T-helper 1 cell treated with Interleukin-12 subunit alpha and Interleukin-12 subunit beta and Interleukin-4 antibody, amounts not matched to agents 30 μg/mL and 1 μg/mL, for 36 hours (primary cell): ENCODE measurements around the gene ROGDI.
"Not testable (repeated sequence)": the region's sequence is repeated elsewhere in the genome, so short reads cannot be mapped to it uniquely, and the experiment has no call there.

Experiments
- H3K27ac Mint-ChIP-seq: one replicate; pipeline ENCODE4 v1.8.0; 2021; ENCODE audit warnings: mild to moderate bottlenecking, mixed read lengths
- H3K27me3 Mint-ChIP-seq: one replicate; pipeline ENCODE4 v1.8.0; 2021; ENCODE audit warnings: low read depth, mixed read lengths
- H3K36me3 Mint-ChIP-seq: one replicate; pipeline ENCODE4 v1.8.0; 2021; ENCODE audit warnings: low read depth, mixed read lengths
- H3K4me1 Mint-ChIP-seq: one replicate; pipeline ENCODE4 v1.8.0; 2021; ENCODE audit warnings: low read depth, mixed read lengths
- H3K4me3 Mint-ChIP-seq: one replicate; pipeline ENCODE4 v1.8.0; 2021; ENCODE audit warnings: mild to moderate bottlenecking, moderate library complexity, mixed read lengths
- H3K9me3 Mint-ChIP-seq: one replicate; pipeline ENCODE4 v1.8.0; 2021; ENCODE audit warnings: mixed read lengths

The ROGDI gene

DNA sequence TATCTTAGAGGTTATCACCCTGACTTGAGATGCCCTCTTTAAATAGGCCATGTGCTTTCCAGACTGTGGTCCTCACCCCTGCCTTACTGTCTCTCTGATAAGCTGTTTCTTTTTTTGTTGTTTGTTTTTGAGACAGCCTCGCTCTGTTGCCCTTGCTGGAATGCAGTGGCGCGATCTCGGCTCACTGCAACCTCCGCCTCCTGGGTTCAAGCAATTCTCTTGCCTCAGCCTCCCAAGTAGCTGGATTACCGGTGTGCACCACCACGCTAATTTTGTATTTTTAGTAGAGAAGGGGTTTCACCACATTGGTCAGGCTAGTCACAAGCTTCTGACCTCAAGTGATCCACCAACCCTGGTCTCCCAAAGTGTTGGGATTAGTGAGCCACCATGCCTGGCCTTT is 13.5 kb downstream of the ROGDI start:
- H3K27ac Mint-ChIP-seq, result no peak overlapping the region

DNA sequence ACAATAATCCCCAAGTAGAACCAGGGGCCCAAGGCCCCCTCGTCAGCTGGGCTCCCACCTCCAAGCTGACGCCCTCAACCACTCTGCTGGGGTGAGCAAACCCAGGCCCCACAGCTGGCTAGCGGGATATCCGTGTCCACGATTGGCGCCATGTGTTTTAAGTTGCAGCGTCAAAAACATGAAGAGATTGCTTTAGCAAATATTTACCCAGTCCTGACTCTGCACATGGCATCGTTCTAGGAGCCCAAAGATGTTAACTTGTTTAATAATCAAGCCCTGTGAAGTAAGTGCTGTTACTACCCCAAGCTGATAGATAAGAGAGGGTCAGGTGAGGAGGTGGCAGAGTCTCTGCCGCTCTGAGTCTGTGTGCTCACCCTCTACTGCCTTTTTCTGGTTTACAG is 13.9 kb downstream of the ROGDI start:
- peaks cover 3% of the 10 kb centered on the region for H3K4me1 Mint-ChIP-seq
- no peak overlapping the region for H3K4me3 Mint-ChIP-seq
- H3K27ac Mint-ChIP-seq, result no peak overlapping the region
- H3K9me3 Mint-ChIP-seq, result no peaks in the 10 kb centered on the region
- no peaks in the 10 kb centered on the region for H3K27me3 Mint-ChIP-seq
- no peaks in the 10 kb centered on the region for H3K36me3 Mint-ChIP-seq

More for the DNA sequence above, 13.5 kb downstream of the ROGDI start:
- H3K9me3 Mint-ChIP-seq, result no peaks in the 10 kb centered on the region
- no peaks in the 10 kb centered on the region for H3K36me3 Mint-ChIP-seq
- peaks cover 3% of the 10 kb centered on the region for H3K4me1 Mint-ChIP-seq
- H3K27me3 Mint-ChIP-seq, result no peaks in the 10 kb centered on the region
- H3K4me3 Mint-ChIP-seq, result no peak overlapping the region

DNA sequence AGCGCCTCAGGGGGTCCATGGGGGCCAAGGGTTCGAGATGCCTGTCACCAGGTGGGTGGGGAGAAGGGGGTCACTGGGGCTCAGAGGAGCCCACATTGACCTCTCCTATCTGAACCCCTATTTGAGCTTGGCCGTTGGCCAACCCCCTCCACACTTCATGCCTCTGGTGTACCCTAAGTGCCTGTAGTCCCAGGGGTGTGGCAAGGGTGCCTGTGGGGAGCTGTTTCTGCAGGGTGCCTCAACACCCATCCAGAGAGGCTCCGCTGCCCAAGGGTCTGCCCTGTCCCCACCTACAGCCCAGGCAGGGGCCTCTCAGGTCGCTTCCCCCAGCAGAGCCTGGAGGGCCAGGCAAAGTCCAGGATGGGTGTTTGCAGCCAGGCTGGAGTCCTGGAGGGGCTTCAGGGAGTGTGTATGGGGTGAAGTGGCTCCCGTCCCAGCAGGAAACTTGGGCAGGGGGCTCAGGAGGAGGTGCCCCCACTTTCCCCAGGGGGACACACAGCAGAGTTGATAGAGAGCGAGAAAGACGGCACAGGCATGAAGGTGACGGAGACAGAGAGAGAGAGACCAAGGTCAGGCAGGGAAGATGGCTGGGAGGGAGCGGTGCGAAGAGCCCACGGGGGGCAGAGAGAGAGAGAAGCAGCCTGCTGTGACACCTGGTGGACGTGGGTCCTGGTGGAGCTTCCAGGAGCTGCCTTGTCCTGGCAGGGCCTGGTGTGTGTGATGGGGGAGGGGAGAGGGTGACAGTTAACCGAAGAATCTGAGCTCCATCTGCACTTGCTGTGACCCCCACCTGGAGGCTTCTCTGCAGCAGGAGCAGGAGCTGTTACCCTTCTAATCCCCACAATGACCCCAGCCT is 14.6 kb downstream of the ROGDI start, which contains the start of gene SEPTIN12:
Gene SEPTIN12 (minus strand): TSS at position 719 of the 856 bp plus-strand sequence. CDS start 700 bp downstream, at position 19.
- H3K36me3 Mint-ChIP-seq, result no peaks in the 10 kb centered on the region
- no peak within 1 kb of the TSS for H3K27ac Mint-ChIP-seq
- peaks cover 3% of the 10 kb centered on the region for H3K4me1 Mint-ChIP-seq
- H3K27me3 Mint-ChIP-seq, result no peaks in the 10 kb centered on the region
- H3K9me3 Mint-ChIP-seq, result no peaks in the 10 kb centered on the region
- H3K4me3 Mint-ChIP-seq, result no peak within 1 kb of the TSS

DNA sequence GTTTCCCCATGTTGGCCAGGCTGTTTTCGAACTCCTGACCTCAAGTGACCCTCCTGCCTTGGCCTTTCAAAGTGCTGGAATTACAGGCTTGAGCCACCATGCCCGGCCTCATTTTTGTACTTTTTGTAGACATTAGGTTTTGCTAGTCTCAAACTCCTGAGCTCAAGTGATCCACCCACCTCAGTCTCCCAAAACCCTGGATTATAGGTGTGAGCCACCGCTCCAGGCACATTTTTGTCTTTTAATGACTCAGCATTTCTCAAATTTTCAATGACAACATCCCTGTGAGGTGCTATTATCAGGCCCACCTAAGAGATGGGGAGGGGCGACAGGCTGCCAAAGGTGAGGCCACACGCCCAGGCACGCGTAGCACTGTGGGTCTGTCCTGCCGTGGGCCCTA is 15.4 kb downstream of the ROGDI start:
- Mint-ChIP-seq H3K9me3 (no peaks in the 10 kb centered on the region), H3K27ac (no peak overlapping the region), H3K4me3 (no peak overlapping the region), H3K4me1 (peaks cover 3% of the 10 kb centered on the region), H3K27me3 (no peaks in the 10 kb centered on the region), H3K36me3 (no peaks in the 10 kb centered on the region)

DNA sequence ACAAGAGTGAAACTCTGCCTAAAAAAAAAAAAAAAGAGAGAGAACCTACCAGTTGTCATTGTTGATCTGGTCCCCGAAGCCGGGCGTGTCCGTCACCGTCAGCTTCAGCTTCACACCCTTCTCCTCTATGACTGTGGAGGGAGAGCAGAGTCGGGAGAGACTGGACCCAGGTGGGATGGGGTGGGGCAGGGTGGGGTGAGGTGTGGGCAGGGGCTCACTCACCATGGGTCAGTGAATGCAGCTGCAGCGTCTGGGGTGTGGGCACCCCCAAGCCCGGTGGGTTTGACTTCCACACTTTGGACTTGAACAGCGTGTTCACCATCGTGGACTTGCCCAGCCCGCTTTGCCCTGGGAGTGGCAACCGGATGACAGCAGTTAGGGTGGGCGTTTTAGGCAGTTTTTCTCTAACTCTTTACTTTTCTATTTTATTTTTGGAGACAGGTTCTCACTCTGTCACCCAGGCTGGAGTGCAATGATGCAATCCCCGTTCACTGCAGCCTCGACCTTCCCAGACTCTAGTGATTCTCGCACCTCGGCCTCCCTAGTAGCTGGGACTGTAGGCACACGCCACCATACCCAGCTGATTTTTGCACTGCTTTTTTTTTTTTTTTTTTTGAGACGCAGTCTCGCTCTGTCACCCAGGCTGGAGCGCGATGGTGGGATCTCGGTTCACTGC is 16.5 kb downstream of the ROGDI start:
- Mint-ChIP-seq H3K36me3 (no peaks in the 10 kb centered on the region), H3K4me3 (no peak overlapping the region), H3K27me3 (no peaks in the 10 kb centered on the region), H3K4me1 (peaks cover 3% of the 10 kb centered on the region), H3K27ac (no peak overlapping the region), H3K9me3 (no peaks in the 10 kb centered on the region)

DNA sequence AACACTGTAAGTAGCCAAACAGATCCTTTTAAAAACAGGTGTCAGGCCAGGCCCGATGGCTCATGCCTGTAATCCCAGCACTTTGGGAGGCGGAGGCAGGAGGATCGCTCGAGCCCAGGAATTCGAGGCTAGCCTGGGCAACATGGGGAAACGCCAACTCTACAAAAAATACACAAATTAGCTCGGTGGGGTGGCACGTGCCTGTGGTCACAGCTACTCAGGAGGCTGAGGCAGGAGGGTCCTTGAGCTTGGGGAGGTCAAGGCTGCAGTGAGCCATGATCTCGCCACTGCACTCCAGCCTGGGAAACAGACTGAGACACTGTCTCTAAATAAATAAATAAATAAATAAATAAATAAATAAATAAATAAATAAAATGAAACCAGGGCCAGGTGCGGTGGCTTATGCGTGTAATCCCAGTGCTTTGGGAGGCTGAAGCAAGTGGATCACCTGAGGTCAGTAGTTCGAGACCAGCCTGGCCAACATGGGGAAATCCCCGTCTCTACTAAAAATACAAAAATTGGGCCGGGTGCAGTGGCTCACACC is 17.9 kb downstream of the ROGDI start:
- not testable (repeated sequence) for H3K27me3 Mint-ChIP-seq, H3K4me1 Mint-ChIP-seq, H3K9me3 Mint-ChIP-seq, H3K36me3 Mint-ChIP-seq, H3K27ac Mint-ChIP-seq, H3K4me3 Mint-ChIP-seq

DNA sequence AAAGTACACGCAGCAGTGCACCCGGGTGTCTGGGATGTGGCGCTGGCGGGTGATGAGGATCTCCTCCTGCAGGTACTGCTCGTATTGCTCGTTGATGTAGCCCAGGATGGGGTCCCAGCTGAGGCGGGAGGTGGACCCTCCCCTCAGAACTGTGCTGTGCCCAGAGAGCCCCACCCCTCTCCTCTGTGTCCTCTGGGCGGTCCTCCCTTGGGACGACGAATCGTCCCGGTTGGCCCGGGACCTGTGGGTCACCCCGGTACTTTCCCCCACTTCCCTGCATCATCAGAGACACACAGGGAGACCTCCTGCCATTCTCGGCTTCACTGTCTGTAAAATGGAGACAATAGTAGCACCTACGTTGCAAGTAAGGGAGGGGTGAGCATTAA is 18.5 kb downstream of the ROGDI start:
- H3K36me3 Mint-ChIP-seq, result no peaks in the 10 kb centered on the region
- H3K27ac Mint-ChIP-seq, result no peak overlapping the region
- no peaks in the 10 kb centered on the region for H3K4me1 Mint-ChIP-seq
- no peak overlapping the region for H3K4me3 Mint-ChIP-seq
- H3K9me3 Mint-ChIP-seq, result no peaks in the 10 kb centered on the region
- H3K27me3 Mint-ChIP-seq, result no peaks in the 10 kb centered on the region

DNA sequence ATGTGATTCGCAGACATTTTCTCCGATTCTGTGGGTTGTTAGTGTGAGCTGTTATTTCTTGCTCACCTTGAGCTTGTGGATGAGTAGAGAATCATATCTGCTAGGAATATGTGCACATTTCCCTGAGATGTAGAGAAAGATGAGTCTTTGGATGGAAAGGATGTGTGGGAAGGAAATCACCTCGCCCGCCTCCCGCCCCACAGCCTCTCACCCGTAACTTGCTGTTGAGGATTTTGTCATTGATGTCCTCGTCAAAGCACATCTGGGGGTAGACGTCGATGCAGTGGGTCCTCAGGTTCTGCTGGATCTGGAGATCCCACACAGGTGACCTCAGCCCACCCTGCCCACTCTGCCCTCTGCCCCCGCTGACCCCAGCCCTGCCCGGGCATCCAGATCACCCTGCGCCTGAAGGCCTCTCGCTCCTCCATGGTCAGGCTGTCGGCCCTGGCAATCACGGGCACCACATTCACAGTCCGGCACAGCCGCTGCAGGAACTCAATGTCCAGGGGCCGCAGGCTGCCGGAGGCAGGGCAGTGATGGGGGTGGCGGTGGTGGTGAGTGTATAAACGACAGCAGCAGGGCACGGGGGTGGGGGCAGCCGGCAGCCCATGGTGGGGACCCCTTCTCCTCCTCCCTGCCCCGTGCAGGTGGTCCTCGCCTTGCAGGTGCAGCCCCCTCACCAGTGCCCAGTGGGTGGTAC is 19.0 kb downstream of the ROGDI start:
- H3K27me3 Mint-ChIP-seq, result no peaks in the 10 kb centered on the region
- H3K9me3 Mint-ChIP-seq, result no peaks in the 10 kb centered on the region
- H3K27ac Mint-ChIP-seq, result no peak overlapping the region
- no peak overlapping the region for H3K4me3 Mint-ChIP-seq
- no peaks in the 10 kb centered on the region for H3K36me3 Mint-ChIP-seq
- no peaks in the 10 kb centered on the region for H3K4me1 Mint-ChIP-seq

DNA sequence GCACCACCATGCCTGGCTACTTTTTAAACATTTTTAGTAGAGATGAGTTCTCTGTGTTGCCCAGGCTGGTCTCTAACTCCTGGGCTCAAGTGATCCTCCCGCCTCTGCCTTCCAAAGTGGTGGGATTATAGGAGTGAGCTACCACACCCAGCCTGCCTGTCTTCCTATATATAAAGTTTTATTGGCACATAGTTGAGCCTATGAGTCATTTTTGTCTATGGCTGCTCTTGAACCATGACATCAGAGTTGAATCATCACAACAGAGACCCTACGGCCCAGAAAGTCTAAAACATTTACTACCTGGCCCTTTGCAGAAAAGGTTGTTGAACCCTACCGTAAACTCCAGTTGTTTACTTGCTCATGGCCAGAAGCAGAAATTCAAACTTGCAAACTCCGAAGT is 22.2 kb downstream of the ROGDI start:
- Mint-ChIP-seq H3K27me3 (no peaks in the 10 kb centered on the region), H3K9me3 (no peaks in the 10 kb centered on the region), H3K27ac (no peak overlapping the region), H3K36me3 (no peaks in the 10 kb centered on the region), H3K4me1 (no peaks in the 10 kb centered on the region), H3K4me3 (no peak overlapping the region)

DNA sequence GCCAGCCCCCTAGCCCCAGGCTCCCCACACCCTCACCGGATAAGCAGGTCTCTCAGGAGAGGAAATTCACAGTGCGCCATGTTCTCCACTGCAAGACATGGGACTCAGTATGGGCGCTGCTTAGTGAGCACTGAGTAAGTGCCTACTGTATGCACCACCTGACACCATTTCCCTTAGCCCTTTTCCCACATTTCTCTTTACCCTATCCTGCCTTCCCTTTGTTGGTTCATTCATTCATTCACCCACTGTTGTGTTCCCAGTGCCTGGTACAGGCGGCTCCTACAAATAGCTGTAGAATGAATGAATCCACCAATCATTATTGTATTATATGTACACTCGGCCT is 24.4 kb downstream of the ROGDI start:
- Mint-ChIP-seq H3K27ac (no peak overlapping the region), H3K36me3 (no peaks in the 10 kb centered on the region), H3K4me3 (no peak overlapping the region), H3K27me3 (no peaks in the 10 kb centered on the region), H3K9me3 (no peaks in the 10 kb centered on the region), H3K4me1 (no peaks in the 10 kb centered on the region)

DNA sequence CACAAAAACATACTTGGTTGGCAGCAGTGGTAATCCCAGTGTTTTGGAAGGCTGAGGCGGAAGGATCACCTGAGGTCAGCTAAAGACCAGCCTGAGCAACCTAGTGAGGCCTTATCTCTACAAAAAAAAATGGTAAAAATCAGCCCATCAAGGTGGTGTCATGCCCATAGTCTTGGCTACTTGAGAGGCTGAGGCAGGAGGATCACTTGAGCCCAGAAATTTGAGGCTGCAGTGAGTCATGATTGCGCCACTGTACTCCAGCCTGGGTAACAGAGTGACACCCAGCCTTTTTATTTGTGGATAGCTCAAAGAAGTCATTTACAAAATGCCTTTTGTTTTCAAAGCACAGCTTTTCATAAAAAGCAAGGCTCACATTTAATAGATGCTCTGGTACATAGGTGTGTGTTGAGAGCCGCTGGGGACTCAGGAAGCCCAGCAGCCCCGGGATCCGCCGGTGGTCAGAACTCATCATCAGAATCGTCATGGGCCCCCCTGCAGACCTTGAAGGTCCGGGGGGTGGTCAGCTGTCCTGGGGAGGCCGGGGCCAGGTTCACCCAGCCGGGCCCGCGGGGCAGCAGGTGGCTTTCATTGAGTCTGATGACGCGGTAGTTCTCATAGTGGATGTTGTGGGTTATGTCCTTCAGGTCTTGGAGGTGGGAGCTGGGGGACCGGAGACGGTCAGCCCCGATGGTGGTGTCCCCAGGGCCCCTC is 24.9 kb downstream of the ROGDI start:
- no peak overlapping the region for H3K4me3 Mint-ChIP-seq
- H3K9me3 Mint-ChIP-seq, result no peaks in the 10 kb centered on the region
- H3K27ac Mint-ChIP-seq, result no peak overlapping the region
- no peaks in the 10 kb centered on the region for H3K4me1 Mint-ChIP-seq
- no peaks in the 10 kb centered on the region for H3K36me3 Mint-ChIP-seq
- no peaks in the 10 kb centered on the region for H3K27me3 Mint-ChIP-seq

DNA sequence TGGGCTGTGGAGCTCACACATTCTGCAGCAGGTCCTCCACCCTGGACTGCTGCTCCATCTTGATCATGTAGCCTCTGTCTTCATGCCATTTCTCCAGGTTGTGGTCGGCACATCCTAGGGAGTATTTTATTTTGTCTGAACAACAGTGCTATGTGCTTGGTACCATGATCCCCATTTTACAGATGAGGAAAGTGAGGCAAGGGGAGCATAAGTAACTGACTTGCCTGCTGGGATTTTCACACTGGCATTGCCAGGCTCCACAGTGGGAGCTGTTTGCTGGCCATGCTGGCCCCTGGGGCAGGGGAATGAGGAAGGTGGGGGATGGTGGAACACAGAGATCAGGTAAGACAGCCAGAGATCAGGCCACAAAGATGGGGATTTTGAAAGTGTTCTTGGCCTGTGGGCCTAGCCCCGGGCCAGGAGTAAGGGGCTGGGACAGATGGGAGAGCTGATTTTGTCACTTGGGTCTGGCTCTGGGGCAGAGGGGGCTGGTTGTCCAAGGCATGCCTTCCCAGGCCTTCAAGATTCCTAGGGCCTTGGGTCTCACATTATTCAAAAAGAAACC is 26.2 kb downstream of the ROGDI start:
- H3K27me3 Mint-ChIP-seq, result no peaks in the 10 kb centered on the region
- H3K36me3 Mint-ChIP-seq, result no peaks in the 10 kb centered on the region
- H3K9me3 Mint-ChIP-seq, result no peaks in the 10 kb centered on the region
- no peak overlapping the region for H3K4me3 Mint-ChIP-seq
- H3K27ac Mint-ChIP-seq, result no peak overlapping the region
- H3K4me1 Mint-ChIP-seq, result no peaks in the 10 kb centered on the region

DNA sequence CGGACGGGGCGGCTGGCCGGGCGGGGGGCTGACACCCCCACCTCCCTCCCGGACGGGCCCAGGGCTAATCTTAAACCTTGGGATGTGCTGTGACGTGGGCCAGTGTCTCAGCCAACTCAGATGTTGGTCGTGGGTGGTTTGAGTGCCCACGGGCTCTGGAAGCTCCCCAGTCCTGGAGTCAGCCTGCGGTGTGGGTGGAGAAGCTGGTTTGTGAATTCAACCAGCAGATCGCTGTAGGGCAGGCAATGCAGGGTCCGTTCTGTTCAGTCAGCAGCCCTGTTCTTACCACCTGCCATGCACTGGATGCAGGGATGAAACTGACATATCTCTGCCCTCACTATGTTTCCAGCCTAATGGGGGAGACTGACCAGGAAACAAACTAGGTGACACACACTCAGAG is 27.4 kb downstream of the ROGDI start:
- Mint-ChIP-seq H3K36me3 (no peaks in the 10 kb centered on the region), H3K27me3 (no peaks in the 10 kb centered on the region), H3K4me3 (no peak overlapping the region), H3K4me1 (no peaks in the 10 kb centered on the region), H3K27ac (no peak overlapping the region), H3K9me3 (no peaks in the 10 kb centered on the region)

DNA sequence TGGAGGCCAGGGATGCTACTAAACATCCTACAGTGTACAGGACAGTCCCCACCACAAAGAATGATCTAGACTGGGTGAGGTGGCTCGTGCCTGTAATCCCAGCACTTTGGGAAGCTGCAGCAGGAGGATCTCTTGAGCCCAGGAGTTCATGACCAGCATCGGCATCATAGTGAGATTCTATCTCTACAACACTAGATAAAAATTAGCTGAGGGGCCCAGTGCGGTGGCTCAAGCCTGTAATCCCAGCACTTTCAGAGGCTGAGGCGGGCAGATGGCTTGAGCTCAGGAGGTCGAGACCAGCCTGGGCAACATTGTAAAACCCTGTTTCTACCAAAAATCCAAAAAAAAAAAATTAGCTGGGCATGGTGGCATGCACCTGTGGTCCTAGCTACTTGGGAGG is 30.1 kb downstream of the ROGDI start:
- Mint-ChIP-seq H3K27me3 (no peaks in the 10 kb centered on the region), H3K9me3 (no peaks in the 10 kb centered on the region), H3K4me3 (no peak overlapping the region), H3K4me1 (peaks cover 11% of the 10 kb centered on the region), H3K36me3 (no peaks in the 10 kb centered on the region), H3K27ac (no peak overlapping the region)
